IMR-90 (cell line): Measurements from ENCODE around the gene EPAS1. TPM values are rescaled to one million over a fixed set of nuclear protein-coding genes. Genes with fewer than 3 reads are reported as not detected.

Experiments used
- ATAC-seq: fragments of 200-7000 bp; cut with Tn5 transposase; 2 replicates; pipeline ENCODE4 v1.9.1; 2020; ENCODE audit warnings: low read depth, mild to moderate bottlenecking, moderate library complexity
- BruUV-seq: library from RNA; stranded (reverse); fragments of 400-500 nt; replicated peaks from 2 replicates; lab custom pipeline; 2021; lab: Mats Ljungman, UMichigan
- CTCF ChIA-PET: fragments of 300-600 bp; formaldehyde crosslinking; extraction: SDS; loops from one replicate; lab custom pipeline; 2021; ENCODE audit warnings: antibody characterized with exemption; lab: Yijun Ruan, JAX
- POLR2A ChIA-PET: fragments of 300-600 bp; sonication (Branson Sonifier 250); formaldehyde crosslinking; loops from one replicate; lab custom pipeline; 2022; ENCODE audit warnings: antibody characterized with exemption; ENCODE audit not compliant: unreplicated experiment; lab: Charles Lee
- DNase-seq: peaks from one replicate; pipeline ENCODE4 v3.0.0; 2013
- H2AFZ ChIP-seq: replicated peaks from 2 replicates; pipeline ENCODE3; 2013; ENCODE audit warnings: low read length, mild to moderate bottlenecking; ENCODE audit not compliant: poor library complexity
- H2AK5ac ChIP-seq: 2 replicates; pipeline ENCODE4 v1.6.1; 2013; ENCODE audit warnings: low read depth, low read length, inconsistent platforms
- H2AK9ac ChIP-seq: replicated peaks from 2 replicates; pipeline ENCODE3; 2013; ENCODE audit warnings: mild to moderate bottlenecking, low read depth, low read length, moderate library complexity; ENCODE audit not compliant: poor library complexity
- H2BK120ac ChIP-seq: 2 replicates; pipeline ENCODE4 v1.6.1; 2013; ENCODE audit warnings: low read depth, low read length, inconsistent platforms
- H2BK15ac ChIP-seq: 3 replicates; pipeline ENCODE4 v1.6.1; 2013; ENCODE audit warnings: low read depth, low read length, inconsistent platforms
- H2BK20ac ChIP-seq: 2 replicates; pipeline ENCODE4 v1.6.1; 2013; ENCODE audit warnings: low read depth, mild to moderate bottlenecking, inconsistent platforms, low read length, moderate library complexity
- H2BK5ac ChIP-seq: 2 replicates; pipeline ENCODE4 v1.6.1; 2013; ENCODE audit warnings: mild to moderate bottlenecking, low read depth, low read length, inconsistent platforms; ENCODE audit not compliant: poor library complexity, severe bottlenecking
- H3K14ac ChIP-seq: replicated peaks from 2 replicates; pipeline ENCODE4 v1.6.1; 2013; ENCODE audit warnings: low read depth, low read length, inconsistent platforms
- H3K18ac ChIP-seq: 2 replicates; pipeline ENCODE4 v1.6.1; 2013; ENCODE audit warnings: low read depth, low read length, control low read depth
- H3K23ac ChIP-seq: 2 replicates; pipeline ENCODE4 v1.6.1; 2013; ENCODE audit warnings: low read depth, low read length, inconsistent platforms
- H3K27ac ChIP-seq: 2 replicates; pipeline ENCODE4 v1.5.1; 2013; ENCODE audit warnings: mild to moderate bottlenecking, control low read depth, low read length; ENCODE audit not compliant: insufficient read depth
- H3K27me3 ChIP-seq: 2 replicates; pipeline ENCODE4 v1.6.1; 2013; ENCODE audit warnings: low read length; ENCODE audit not compliant: control insufficient read depth, insufficient read depth
- H3K36me3 ChIP-seq: 2 replicates; pipeline ENCODE4 v1.6.1; 2013; ENCODE audit warnings: low read length, mixed read lengths; ENCODE audit not compliant: control insufficient read depth, insufficient read depth
- H3K4ac ChIP-seq: 2 replicates; pipeline ENCODE4 v1.6.1; 2013; ENCODE audit warnings: low read depth, low read length, inconsistent platforms
- H3K4me1 ChIP-seq: 2 replicates; pipeline ENCODE4 v1.6.1; 2013; ENCODE audit warnings: low read length, mixed read lengths; ENCODE audit not compliant: control insufficient read depth, insufficient read depth
- H3K4me2 ChIP-seq: 2 replicates; pipeline ENCODE4 v1.6.1; 2013; ENCODE audit warnings: low read depth, mild to moderate bottlenecking, control low read depth, low read length, moderate library complexity
- H3K4me3 ChIP-seq: 2 replicates; pipeline ENCODE4 v1.5.1; 2013; ENCODE audit warnings: low read depth, mild to moderate bottlenecking, control low read depth, low read length, moderate library complexity; ENCODE audit not compliant: insufficient read depth
- H3K56ac ChIP-seq: 2 replicates; pipeline ENCODE4 v1.6.1; 2013; ENCODE audit warnings: low read length, inconsistent platforms; ENCODE audit not compliant: insufficient read depth; ENCODE audit errors: extremely low read depth
- H3K79me1 ChIP-seq, 2 experiments: 2 replicates each; pipeline ENCODE4 v1.6.1; 2013; ENCODE audit warnings: low read length in 2 of 2, inconsistent platforms in 1 of 2, low read depth in 1 of 2
- H3K9ac ChIP-seq: 2 replicates; pipeline ENCODE4 v1.6.1; 2013; ENCODE audit warnings: low read depth, low read length, control low read depth
- H3K9me1 ChIP-seq: 2 replicates; pipeline ENCODE4 v1.6.1; 2013; ENCODE audit warnings: low read length, inconsistent platforms; ENCODE audit not compliant: insufficient read depth
- H3K9me3 ChIP-seq: 2 replicates; pipeline ENCODE4 v1.6.1; 2013; ENCODE audit warnings: low read length; ENCODE audit not compliant: control insufficient read depth, insufficient read depth
- H4K20me1 ChIP-seq: 2 replicates; pipeline ENCODE4 v1.6.1; 2013; ENCODE audit warnings: low read length, inconsistent platforms; ENCODE audit not compliant: insufficient read depth
- H4K5ac ChIP-seq: 2 replicates; pipeline ENCODE4 v1.6.1; 2013; ENCODE audit warnings: mild to moderate bottlenecking, low read depth, low read length, control low read depth
- H4K8ac ChIP-seq, 2 experiments: 2 replicates each; pipeline ENCODE4 v1.6.1; 2013; ENCODE audit warnings: low read depth in 2 of 2, low read length in 2 of 2, control low read depth in 1 of 2, inconsistent platforms in 1 of 2
- H4K91ac ChIP-seq: 2 replicates; pipeline ENCODE4 v1.6.1; 2013; ENCODE audit warnings: low read depth, low read length, inconsistent platforms; ENCODE audit not compliant: insufficient read depth
- BHLHE40 ChIP-seq: fragments of 150-350 bp; IDR thresholded peaks from 2 replicates; pipeline ENCODE4 v1.6.1; 2016; ENCODE audit warnings: mild to moderate bottlenecking, low read depth, low read length
- CEBPB ChIP-seq: IDR thresholded peaks from 2 replicates; pipeline ENCODE4 v1.6.1; 2012; ENCODE audit warnings: low read depth, low read length, improper control_type of control experiment
- CHD1 ChIP-seq: IDR thresholded peaks from 2 replicates; pipeline ENCODE4 v1.6.1; 2012; ENCODE audit warnings: low read depth, low read length, improper control_type of control experiment
- CTCF ChIP-seq: conservative IDR thresholded peaks from 2 replicates; pipeline ENCODE4 v1.5.1; 2012; ENCODE audit warnings: mild to moderate bottlenecking, low read depth, low read length, improper control_type of control experiment
- MAFK ChIP-seq: IDR thresholded peaks from 2 replicates; pipeline ENCODE4 v1.6.1; 2012; ENCODE audit warnings: low read depth, low read length, improper control_type of control experiment
- MAZ ChIP-seq: IDR thresholded peaks from 2 replicates; pipeline ENCODE4 v1.6.1; 2012; ENCODE audit warnings: low read depth, mild to moderate bottlenecking, low read length, improper control_type of control experiment, moderate library complexity, borderline replicate concordance
- MXI1 ChIP-seq: IDR thresholded peaks from 2 replicates; pipeline ENCODE4 v1.6.1; 2012; ENCODE audit warnings: low read depth, mild to moderate bottlenecking, low read length, moderate library complexity, borderline replicate concordance
- NFE2L2 ChIP-seq: fragments of 150-350 bp; IDR thresholded peaks from 2 replicates; pipeline ENCODE4 v1.6.1; 2016; ENCODE audit warnings: low read depth, mild to moderate bottlenecking, low read length
- POLR2A ChIP-seq: IDR thresholded peaks from 2 replicates; pipeline ENCODE4 v1.6.1; 2012; ENCODE audit warnings: mild to moderate bottlenecking, low read depth, low read length
- RAD21 ChIP-seq: IDR thresholded peaks from 2 replicates; pipeline ENCODE4 v1.6.1; 2012; ENCODE audit warnings: low read length, improper control_type of control experiment
- RCOR1 ChIP-seq: IDR thresholded peaks from 2 replicates; pipeline ENCODE4 v1.6.1; 2012; ENCODE audit warnings: mild to moderate bottlenecking, low read length, improper control_type of control experiment; ENCODE audit not compliant: insufficient replicate concordance
- RFX5 ChIP-seq: IDR thresholded peaks from 2 replicates; pipeline ENCODE4 v1.8.0; 2012; ENCODE audit warnings: low read depth, mild to moderate bottlenecking, low read length, moderate library complexity
- SMC3 ChIP-seq: fragments of 150-350 bp; IDR thresholded peaks from 2 replicates; pipeline ENCODE4 v1.6.1; 2016; ENCODE audit warnings: low read depth, mild to moderate bottlenecking, antibody characterized with exemption, low read length, moderate library complexity
- WGBS, 2 experiments: methylation state at CpG; one replicate each; pipeline versions ENCODE4 v1.1.5 to v1.1.7; 2013; ENCODE audit warnings: missing lambda C conversion rate in 2 of 2; ENCODE audit not compliant: insufficient read length in 1 of 2; ENCODE audit errors: extremely low coverage in 2 of 2; 5-methylcytosine and 5-hydroxymethylcytosine counted together
- dilution Hi-C: fragments of 300-500 bp; cut with HindIII; formaldehyde crosslinking; loops from one replicate; pipeline ENCODE4 v1.14.3; 2018; ENCODE audit warnings: low sequenced_read_pairs; ENCODE audit not compliant: unreplicated experiment
- in situ Hi-C: fragments of 300-500 bp; cut with MboI; formaldehyde crosslinking; loops from 3 replicates; pipeline ENCODE4 v1.14.3; 2019; ENCODE audit warnings: low sequenced_read_pairs, inconsistent platforms, mixed read lengths
- intact Hi-C: fragments of 100-400 bp; cut with micrococcal nuclease; formaldehyde crosslinking; loops from 2 replicates; pipeline ENCODE4 v1.10.0; 2022
- polyA plus RNA-seq, 3 experiments: library from polyadenylated mRNA; depleted of rRNA; stranded (reverse); fragments of >200 nt; gene quantifications; 2 replicates each; pipeline ENCODE4 v1.2.3, GENCODE V29; 2012; ENCODE audit warnings: low replicate concordance in 1 of 3
- total RNA-seq: library from RNA; depleted of rRNA; stranded (reverse); fragments of >200 nt; gene quantifications from 2 replicates; pipeline ENCODE4 v1.2.3, GENCODE V29; 2012
- TF ChIP-seq, protein P1 (sequence below): fragments of 150-350 bp; IDR thresholded peaks from 2 replicates; pipeline ENCODE4 v1.6.1; 2017; ENCODE audit warnings: mild to moderate bottlenecking, antibody characterized with exemption, low read length, low read depth
- TF ChIP-seq, protein P2 (sequence below): fragments of 150-350 bp; IDR thresholded peaks from 2 replicates; pipeline ENCODE4 v1.6.1; 2016; ENCODE audit warnings: low read depth, mild to moderate bottlenecking, low read length, moderate library complexity, borderline replicate concordance

EPAS1 gene
- total and polyA plus RNA-seq, 2 of the 4 experiments (the other 2 are of a cell fraction), result 40.7 to 120 TPM

DNA sequence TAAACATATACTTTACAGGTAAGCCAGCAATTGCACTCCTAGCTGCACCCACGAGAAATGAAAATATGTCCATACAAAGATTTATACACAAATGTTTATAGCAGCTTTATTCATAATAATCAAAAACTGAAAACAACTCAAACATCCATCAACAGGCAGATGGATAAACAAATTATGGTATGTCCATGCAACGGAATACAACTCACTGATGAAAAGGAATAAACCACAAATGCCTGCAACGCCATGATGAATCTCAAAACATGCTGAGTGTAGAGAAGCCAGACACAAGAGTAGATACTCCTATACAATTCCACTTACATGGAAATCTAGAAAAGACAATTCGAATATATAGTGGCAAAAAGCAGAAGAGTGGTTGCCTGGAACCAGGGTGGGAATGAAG, 76.0 kb downstream of the EPAS1 start:
- H3K27me3 ChIP-seq, result no peaks in the 10 kb centered on the region
- H4K20me1 ChIP-seq, result peaks cover 8% of the 10 kb centered on the region; the same call in 1 of the 2 replicates
- H4K5ac ChIP-seq, result no peak overlapping the region
- H4K8ac ChIP-seq, result no peak overlapping the region
- ChIA-PET CTCF (no interaction called here), POLR2A (no interaction called here)
- no peak for DNase-seq
- H3K9me1 ChIP-seq, result peaks cover 15% of the 10 kb centered on the region; the same call in 1 of the 2 replicates
- H3K4ac ChIP-seq, result no peak overlapping the region
- H2BK15ac ChIP-seq, result no peak overlapping the region
- H4K91ac ChIP-seq, result no peak overlapping the region
- dilution Hi-C loops (no loop called here), in situ Hi-C loops (loop anchor here (25.0 kb wide), 1 partner anchor 361 kb away; no protein-coding TSS in a partner anchor), intact Hi-C loops (no loop called here)
- no peak overlapping the region for H2BK120ac ChIP-seq
- H2AFZ ChIP-seq, result no peak overlapping the region
- no peak overlapping the region for H3K56ac ChIP-seq
- H2BK5ac ChIP-seq, result no peak overlapping the region
- H3K23ac ChIP-seq, result no peak overlapping the region
- no peak overlapping the region for H2AK5ac ChIP-seq
- H3K18ac ChIP-seq, result no peak overlapping the region
- H3K36me3 ChIP-seq, result peaks cover 82% of the 10 kb centered on the region
- no peaks in the 10 kb centered on the region for H3K9me3 ChIP-seq
- no peak overlapping the region for H3K14ac ChIP-seq
- H3K4me2 ChIP-seq, result no peak overlapping the region
- no peak overlapping the region for H3K27ac ChIP-seq
- no peak for ATAC-seq
- H2BK20ac ChIP-seq, result no peak overlapping the region
- H3K9ac ChIP-seq, result no peak overlapping the region
- H3K4me3 ChIP-seq, result no peak overlapping the region
- WGBS, 2 experiments, result no CpG with 5 or more reads among the region's 4 CpGs
- no TSS peak for BruUV-seq
- TF ChIP-seq CHD1 (no peak), CEBPB (no peak), BHLHE40 (no peak), NFE2L2 (no peak), POLR2A (no peak), MAZ (no peak), MXI1 (no peak), RFX5 (no peak), CTCF (no peak), MAFK (no peak), RAD21 (no peak), SMC3 (no peak), RCOR1 (no peak)
- TF ChIP-seq, protein P1, sequence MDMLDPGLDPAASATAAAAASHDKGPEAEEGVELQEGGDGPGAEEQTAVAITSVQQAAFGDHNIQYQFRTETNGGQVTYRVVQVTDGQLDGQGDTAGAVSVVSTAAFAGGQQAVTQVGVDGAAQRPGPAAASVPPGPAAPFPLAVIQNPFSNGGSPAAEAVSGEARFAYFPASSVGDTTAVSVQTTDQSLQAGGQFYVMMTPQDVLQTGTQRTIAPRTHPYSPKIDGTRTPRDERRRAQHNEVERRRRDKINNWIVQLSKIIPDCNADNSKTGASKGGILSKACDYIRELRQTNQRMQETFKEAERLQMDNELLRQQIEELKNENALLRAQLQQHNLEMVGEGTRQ, result no peak
- TF ChIP-seq, protein P2, sequence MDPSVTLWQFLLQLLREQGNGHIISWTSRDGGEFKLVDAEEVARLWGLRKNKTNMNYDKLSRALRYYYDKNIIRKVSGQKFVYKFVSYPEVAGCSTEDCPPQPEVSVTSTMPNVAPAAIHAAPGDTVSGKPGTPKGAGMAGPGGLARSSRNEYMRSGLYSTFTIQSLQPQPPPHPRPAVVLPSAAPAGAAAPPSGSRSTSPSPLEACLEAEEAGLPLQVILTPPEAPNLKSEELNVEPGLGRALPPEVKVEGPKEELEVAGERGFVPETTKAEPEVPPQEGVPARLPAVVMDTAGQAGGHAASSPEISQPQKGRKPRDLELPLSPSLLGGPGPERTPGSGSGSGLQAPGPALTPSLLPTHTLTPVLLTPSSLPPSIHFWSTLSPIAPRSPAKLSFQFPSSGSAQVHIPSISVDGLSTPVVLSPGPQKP, result no peak
- peaks cover 19 to 46% of the 10 kb centered on the region in 2 experiments for H3K79me1 ChIP-seq
- H2AK9ac ChIP-seq, result no peak overlapping the region
- peaks cover 2% of the 10 kb centered on the region; the same call in 1 of the 2 replicates for H3K4me1 ChIP-seq
